Measurements from ENCODE around the gene SLIT2.
A peak's percentile ranks its signal among the peaks of the same experiment; 100 is the strongest.

SLIT2 gene

DNA sequence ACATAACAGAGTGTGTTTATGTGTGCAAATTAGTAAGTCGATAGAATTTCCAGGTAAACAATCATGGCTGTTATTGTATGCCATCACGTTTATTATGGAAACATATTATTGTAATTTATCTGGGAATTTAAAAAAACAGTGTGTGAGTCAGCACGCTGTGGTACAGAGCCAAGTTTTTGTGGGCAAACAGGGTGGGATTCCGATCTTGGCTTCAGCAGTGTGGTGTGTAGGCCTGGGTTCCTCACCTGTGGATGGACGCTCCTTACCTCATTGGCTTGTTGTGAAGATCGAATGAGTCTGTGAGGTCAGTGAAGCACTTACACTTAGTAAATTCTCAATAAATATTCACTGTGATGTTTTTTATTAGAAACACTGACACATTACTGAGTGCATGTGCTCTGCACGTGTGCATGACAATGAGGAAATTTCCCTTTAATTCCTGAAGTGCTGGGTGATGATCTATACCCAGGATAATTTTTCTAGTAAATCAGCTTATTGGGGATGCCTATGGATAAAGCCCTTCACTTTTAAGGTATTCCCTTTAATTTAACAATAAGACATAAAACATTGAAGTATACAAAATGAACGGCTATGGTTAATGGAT, 36.4 kb downstream of the SLIT2 start:
- Histone ChIP-seq H3K27me3 (ENCODE audit: control insufficient read depth, insufficient read depth, low read length) (no peaks in the 10 kb centered on the region), H3K4me2 (ENCODE audit: low read length) (no peak overlapping the region), H3K36me3 (ENCODE audit: insufficient read depth, low read length) (no peaks in the 10 kb centered on the region), H3K9me3 (replicated peaks; ENCODE audit: low read length) (no peaks in the 10 kb centered on the region), H3K9ac (ENCODE audit: low read depth, low read length) (no peak overlapping the region), H3K4me3 (ENCODE audit: low read length) (no peak overlapping the region), H3K4me1 (ENCODE audit: control insufficient read depth, insufficient read depth, low read length) (peaks cover 31% of the 10 kb centered on the region)

DNA sequence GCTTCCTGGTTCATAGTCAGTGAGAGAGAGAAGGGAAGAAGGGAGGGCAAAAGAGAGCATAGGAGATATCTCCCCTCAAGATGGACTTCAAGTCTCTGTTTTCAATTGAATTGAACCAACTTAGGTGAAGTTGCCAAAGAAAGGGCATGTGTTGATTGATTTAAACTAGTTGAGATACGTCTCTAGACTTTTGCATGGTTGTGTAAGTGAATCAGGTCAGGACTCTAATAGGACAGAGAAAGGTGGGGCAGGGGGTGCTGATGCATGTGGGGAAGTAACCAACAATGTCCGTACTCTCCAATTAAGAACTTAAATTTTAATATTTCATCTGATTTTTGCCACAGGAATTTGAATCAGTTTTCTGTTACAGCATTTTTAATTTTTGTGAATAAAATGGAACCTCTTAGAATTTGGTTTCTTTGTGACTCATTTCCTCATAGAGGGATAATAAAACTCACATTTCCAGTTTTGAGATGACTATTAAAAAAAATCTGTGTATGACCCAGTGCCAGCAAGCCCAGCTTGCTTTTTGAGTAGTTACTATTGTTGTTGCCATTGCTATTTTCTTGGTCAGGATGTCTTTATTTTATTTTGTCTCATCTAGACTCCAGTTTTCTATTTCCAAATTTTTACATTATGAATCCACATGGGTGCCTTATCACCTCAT, 37.3 kb downstream of the SLIT2 start:
- no peaks in the 10 kb centered on the region for H3K9me3 ChIP-seq (replicated peaks; ENCODE audit: low read length)
- H3K4me1 ChIP-seq (ENCODE audit: control insufficient read depth, insufficient read depth, low read length) = peaks cover 31% of the 10 kb centered on the region
- peak overlapping the region; percentile 63 for H3K4me2 ChIP-seq (ENCODE audit: low read length)
- no peak overlapping the region for H3K4me3 ChIP-seq (ENCODE audit: low read length)
- no peaks in the 10 kb centered on the region for H3K27me3 ChIP-seq (ENCODE audit: control insufficient read depth, insufficient read depth, low read length)
- no peaks in the 10 kb centered on the region for H3K36me3 ChIP-seq (ENCODE audit: insufficient read depth, low read length)
- H3K9ac ChIP-seq (ENCODE audit: low read depth, low read length) = no peak overlapping the region

DNA sequence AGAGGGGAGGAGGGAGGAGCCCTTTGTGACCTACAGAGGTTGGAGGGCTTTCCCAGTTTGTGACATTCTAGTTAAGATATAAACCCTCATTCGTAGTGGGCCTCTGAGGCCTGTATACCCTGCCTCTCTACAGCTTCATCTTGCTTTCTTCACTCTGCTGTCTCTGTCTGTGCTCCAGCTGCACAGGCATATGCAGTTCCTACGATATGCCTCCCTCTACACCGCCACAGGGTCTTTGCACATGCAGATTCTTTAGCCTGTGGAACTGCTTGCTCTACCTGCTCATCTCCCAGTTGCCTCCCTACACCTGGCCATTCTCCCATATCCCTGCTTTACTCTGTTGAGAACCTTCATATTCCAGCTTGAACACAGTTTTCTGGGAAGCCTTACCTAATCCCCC, 38.1 kb downstream of the SLIT2 start:
- no peaks in the 10 kb centered on the region for H3K27me3 ChIP-seq (ENCODE audit: control insufficient read depth, insufficient read depth, low read length)
- no peak overlapping the region for H3K9ac ChIP-seq (ENCODE audit: low read depth, low read length)
- no peak overlapping the region for H3K4me2 ChIP-seq (ENCODE audit: low read length)
- no peak overlapping the region for H3K4me3 ChIP-seq (ENCODE audit: low read length)
- no peaks in the 10 kb centered on the region for H3K9me3 ChIP-seq (replicated peaks; ENCODE audit: low read length)
- no peaks in the 10 kb centered on the region for H3K36me3 ChIP-seq (ENCODE audit: insufficient read depth, low read length)
- peaks cover 31% of the 10 kb centered on the region for H3K4me1 ChIP-seq (ENCODE audit: control insufficient read depth, insufficient read depth, low read length)

DNA sequence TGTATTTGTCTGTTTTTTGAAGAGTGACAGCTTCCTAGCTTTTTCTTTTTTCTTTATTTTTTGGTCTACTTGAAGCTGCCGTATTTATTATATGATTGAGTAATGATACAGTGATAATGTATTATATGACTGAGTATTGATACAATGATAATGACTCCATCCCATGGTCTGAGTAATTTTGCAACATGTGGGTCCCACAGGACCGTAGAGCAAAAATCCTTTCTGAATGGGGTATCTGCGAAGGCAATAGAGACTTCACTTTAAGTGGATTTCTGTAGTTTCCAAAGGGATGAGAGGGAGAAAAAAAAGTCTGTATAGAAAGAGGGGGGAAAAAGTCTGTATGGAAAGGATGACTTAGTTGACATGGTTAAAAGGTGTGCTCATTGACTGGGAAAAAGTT, 41.0 kb downstream of the SLIT2 start:
- Histone ChIP-seq H3K36me3 (ENCODE audit: insufficient read depth, low read length) (no peaks in the 10 kb centered on the region), H3K4me1 (ENCODE audit: control insufficient read depth, insufficient read depth, low read length) (peaks cover 22% of the 10 kb centered on the region), H3K9ac (ENCODE audit: low read depth, low read length) (no peak overlapping the region), H3K27me3 (ENCODE audit: control insufficient read depth, insufficient read depth, low read length) (no peaks in the 10 kb centered on the region), H3K4me3 (ENCODE audit: low read length) (no peak overlapping the region), H3K4me2 (ENCODE audit: low read length) (no peak overlapping the region), H3K9me3 (replicated peaks; ENCODE audit: low read length) (no peaks in the 10 kb centered on the region)

DNA sequence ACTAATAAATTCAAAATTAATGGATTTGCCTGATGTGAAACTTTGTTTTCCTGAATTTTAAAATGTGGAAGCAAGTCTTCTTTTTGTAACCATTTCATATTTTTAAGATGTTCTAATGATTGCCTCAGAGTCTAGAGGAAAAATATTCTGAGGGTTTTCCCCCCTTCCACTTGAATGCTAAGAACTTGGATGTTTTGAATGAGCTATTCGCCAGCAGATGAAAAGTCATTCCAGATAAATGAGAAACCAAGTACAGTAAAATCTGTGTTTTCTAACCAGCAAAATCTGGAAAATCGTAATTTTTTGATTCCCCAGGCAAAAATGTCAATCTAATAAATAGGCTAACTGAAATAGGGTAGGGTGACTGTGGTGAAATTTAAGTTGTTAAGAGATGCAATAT, 45.6 kb downstream of the SLIT2 start:
- H3K4me1 ChIP-seq (ENCODE audit: control insufficient read depth, insufficient read depth, low read length) = peaks cover 10% of the 10 kb centered on the region
- no peak overlapping the region for H3K4me3 ChIP-seq (ENCODE audit: low read length)
- no peaks in the 10 kb centered on the region for H3K9me3 ChIP-seq (replicated peaks; ENCODE audit: low read length)
- no peak overlapping the region for H3K9ac ChIP-seq (ENCODE audit: low read depth, low read length)
- no peaks in the 10 kb centered on the region for H3K27me3 ChIP-seq (ENCODE audit: control insufficient read depth, insufficient read depth, low read length)
- no peak overlapping the region for H3K4me2 ChIP-seq (ENCODE audit: low read length)
- H3K36me3 ChIP-seq (ENCODE audit: insufficient read depth, low read length) = no peaks in the 10 kb centered on the region

DNA sequence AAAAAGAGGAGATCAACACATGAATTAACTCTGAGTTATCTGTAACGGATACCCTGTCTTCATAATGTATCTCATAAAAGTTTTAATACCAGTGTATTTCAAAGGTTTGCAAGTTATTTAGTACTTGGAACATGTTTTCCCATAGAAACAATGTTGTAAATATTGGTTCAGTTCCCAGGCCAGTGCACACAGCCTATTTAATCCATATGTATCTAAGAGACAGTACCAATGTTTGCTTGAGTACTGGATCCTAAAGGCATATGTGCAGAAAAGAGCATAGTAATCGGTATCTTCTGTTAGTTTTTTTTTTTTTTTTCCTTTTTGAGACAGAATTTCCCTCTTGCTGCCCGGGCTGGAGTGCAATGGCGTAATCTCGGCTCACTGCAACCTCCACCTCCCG, 46.1 kb downstream of the SLIT2 start:
- no peaks in the 10 kb centered on the region for H3K9me3 ChIP-seq (replicated peaks; ENCODE audit: low read length)
- no peaks in the 10 kb centered on the region for H3K36me3 ChIP-seq (ENCODE audit: insufficient read depth, low read length)
- no peak overlapping the region for H3K4me2 ChIP-seq (ENCODE audit: low read length)
- no peaks in the 10 kb centered on the region for H3K27me3 ChIP-seq (ENCODE audit: control insufficient read depth, insufficient read depth, low read length)
- no peak overlapping the region for H3K4me3 ChIP-seq (ENCODE audit: low read length)
- no peak overlapping the region for H3K9ac ChIP-seq (ENCODE audit: low read depth, low read length)
- peaks cover 10% of the 10 kb centered on the region for H3K4me1 ChIP-seq (ENCODE audit: control insufficient read depth, insufficient read depth, low read length)

DNA sequence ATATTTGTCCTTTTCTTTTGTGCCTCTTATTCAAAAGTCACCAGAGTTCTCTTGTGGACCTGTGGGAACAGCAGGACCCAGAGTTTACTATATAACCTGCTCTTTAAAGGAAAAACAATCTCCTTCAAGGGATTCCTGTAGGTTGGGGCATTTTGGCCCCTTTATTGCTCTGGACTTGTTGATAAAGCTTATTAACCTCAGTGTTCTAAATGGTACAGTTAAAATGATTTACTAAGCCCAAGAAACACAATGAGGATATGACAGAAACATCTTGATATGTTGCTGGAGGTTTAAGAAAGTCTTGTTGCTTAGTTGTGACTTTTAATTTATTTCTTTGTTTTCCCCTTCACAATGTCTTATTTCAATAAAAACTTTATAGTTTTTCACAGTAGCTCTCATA, 46.8 kb downstream of the SLIT2 start:
- no peaks in the 10 kb centered on the region for H3K27me3 ChIP-seq (ENCODE audit: control insufficient read depth, insufficient read depth, low read length)
- no peaks in the 10 kb centered on the region for H3K9me3 ChIP-seq (replicated peaks; ENCODE audit: low read length)
- H3K36me3 ChIP-seq (ENCODE audit: insufficient read depth, low read length) = no peaks in the 10 kb centered on the region
- H3K9ac ChIP-seq (ENCODE audit: low read depth, low read length) = no peak overlapping the region
- H3K4me2 ChIP-seq (ENCODE audit: low read length) = no peak overlapping the region
- peaks cover 10% of the 10 kb centered on the region for H3K4me1 ChIP-seq (ENCODE audit: control insufficient read depth, insufficient read depth, low read length)
- H3K4me3 ChIP-seq (ENCODE audit: low read length) = no peak overlapping the region

DNA sequence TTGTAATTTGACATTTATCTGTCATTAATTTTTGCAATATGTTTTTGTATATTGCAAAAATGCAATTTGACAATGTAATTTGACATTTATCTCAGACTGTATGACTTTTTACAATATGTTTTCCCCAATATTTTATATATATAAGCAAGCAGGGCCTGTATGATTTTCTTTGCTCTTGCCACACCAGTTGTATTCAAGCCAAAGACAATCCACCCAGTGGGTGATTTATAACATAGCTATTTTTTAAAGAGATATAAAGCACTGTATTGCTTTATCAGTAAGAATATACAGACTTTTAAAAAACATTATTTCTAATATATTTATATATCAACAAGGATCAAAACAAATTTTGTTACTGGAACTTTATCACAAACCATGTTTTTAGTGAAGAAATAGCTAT, 47.3 kb downstream of the SLIT2 start:
- peak overlapping the region; percentile 11 for H3K4me2 ChIP-seq (ENCODE audit: low read length)
- peaks cover 10% of the 10 kb centered on the region for H3K4me1 ChIP-seq (ENCODE audit: control insufficient read depth, insufficient read depth, low read length)
- H3K9me3 ChIP-seq (replicated peaks; ENCODE audit: low read length) = no peaks in the 10 kb centered on the region
- no peak overlapping the region for H3K4me3 ChIP-seq (ENCODE audit: low read length)
- H3K36me3 ChIP-seq (ENCODE audit: insufficient read depth, low read length) = no peaks in the 10 kb centered on the region
- H3K9ac ChIP-seq (ENCODE audit: low read depth, low read length) = no peak overlapping the region
- H3K27me3 ChIP-seq (ENCODE audit: control insufficient read depth, insufficient read depth, low read length) = no peaks in the 10 kb centered on the region

DNA sequence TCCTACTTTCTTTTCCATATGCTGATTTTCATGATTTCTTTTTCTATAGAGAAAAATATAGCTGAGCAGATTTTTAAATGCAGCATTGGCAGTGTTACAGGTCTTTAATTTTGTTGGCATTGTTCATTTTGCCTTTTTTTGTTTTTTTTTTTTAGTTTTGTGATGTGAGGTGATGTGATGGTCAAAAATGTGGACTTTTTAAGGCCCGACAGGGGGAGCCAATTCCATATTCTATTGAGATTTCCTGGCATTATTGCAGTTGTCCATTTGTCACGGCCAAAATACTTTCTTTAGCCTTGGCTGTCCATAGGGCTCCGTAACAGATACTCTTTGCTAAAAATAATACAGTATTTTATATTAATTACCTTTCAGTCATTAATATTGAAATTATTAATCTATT, 47.8 kb downstream of the SLIT2 start:
- H3K4me2 ChIP-seq (ENCODE audit: low read length) = peak overlapping the region; percentile 11
- no peaks in the 10 kb centered on the region for H3K36me3 ChIP-seq (ENCODE audit: insufficient read depth, low read length)
- no peaks in the 10 kb centered on the region for H3K9me3 ChIP-seq (replicated peaks; ENCODE audit: low read length)
- no peak overlapping the region for H3K9ac ChIP-seq (ENCODE audit: low read depth, low read length)
- no peaks in the 10 kb centered on the region for H3K27me3 ChIP-seq (ENCODE audit: control insufficient read depth, insufficient read depth, low read length)
- H3K4me1 ChIP-seq (ENCODE audit: control insufficient read depth, insufficient read depth, low read length) = peaks cover 10% of the 10 kb centered on the region
- no peak overlapping the region for H3K4me3 ChIP-seq (ENCODE audit: low read length)

DNA sequence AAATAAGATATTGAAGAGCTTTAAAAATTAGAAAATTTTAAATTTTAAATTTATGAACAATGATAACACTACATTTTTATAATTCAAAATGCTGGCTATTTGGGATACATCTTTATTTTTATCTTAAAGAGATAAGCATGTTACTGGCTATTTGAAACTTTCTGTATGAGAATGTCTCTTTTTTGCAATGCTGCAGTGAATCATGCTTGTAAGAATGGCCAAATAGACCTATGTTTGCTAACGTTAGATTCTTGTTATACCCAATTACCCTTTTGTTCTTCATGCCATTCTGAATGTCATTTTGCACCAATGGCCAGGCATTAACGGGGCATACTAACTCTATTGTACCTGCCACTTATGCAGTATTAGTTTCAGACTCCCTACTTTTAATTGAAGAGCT, 49.5 kb downstream of the SLIT2 start:
- Histone ChIP-seq H3K4me3 (ENCODE audit: low read length) (no peak overlapping the region), H3K4me1 (ENCODE audit: control insufficient read depth, insufficient read depth, low read length) (peaks cover 10% of the 10 kb centered on the region), H3K9me3 (replicated peaks; ENCODE audit: low read length) (no peaks in the 10 kb centered on the region), H3K27me3 (ENCODE audit: control insufficient read depth, insufficient read depth, low read length) (no peaks in the 10 kb centered on the region), H3K9ac (ENCODE audit: low read depth, low read length) (no peak overlapping the region), H3K36me3 (ENCODE audit: insufficient read depth, low read length) (no peaks in the 10 kb centered on the region), H3K4me2 (ENCODE audit: low read length) (no peak overlapping the region)

All from skeletal muscle satellite cell (primary cell).